HepG2 (cell line): ENCODE data around the gene PSKH1. TPM values are rescaled to one million over a fixed set of nuclear protein-coding genes. Genes with fewer than 3 reads are reported as not detected.

Experiments used
- ATAD3A ChIP-seq: sonication (generic); formaldehyde crosslinking; IDR thresholded peaks from 2 replicates; pipeline ENCODE4 v1.4.0; 2020; ENCODE audit warnings: missing genetic modification reagents
- CBX5 ChIP-seq: sonication (generic); formaldehyde crosslinking; IDR thresholded peaks from 2 replicates; pipeline ENCODE4 v1.4.0; 2020; ENCODE audit warnings: missing genetic modification reagents, borderline replicate concordance
- E2F5 ChIP-seq: sonication (generic); formaldehyde crosslinking; conservative IDR thresholded peaks from 2 replicates; pipeline ENCODE4 v1.4.0; 2020; ENCODE audit warnings: missing genetic modification reagents
- FIP1L1 ChIP-seq: fragments of 200-400 bp; formaldehyde crosslinking; IDR thresholded peaks from 2 replicates; pipeline ENCODE4 v1.6.1; 2018; ENCODE audit warnings: low read depth, mild to moderate bottlenecking, low read length, moderate library complexity, borderline replicate concordance; ENCODE audit not compliant: insufficient read depth
- FLYWCH1 ChIP-seq: sonication (generic); formaldehyde crosslinking; IDR thresholded peaks from 2 replicates; pipeline ENCODE4 v1.8.1; 2023; ENCODE audit warnings: mild to moderate bottlenecking, missing genetic modification reagents
- FOSL2 ChIP-seq: sonication (generic); formaldehyde crosslinking; IDR thresholded peaks from 2 replicates; pipeline ENCODE4 v1.4.0; 2020; ENCODE audit warnings: missing genetic modification reagents
- HMG20B ChIP-seq: conservative IDR thresholded peaks from 2 replicates; pipeline ENCODE4 v1.6.1; 2016; ENCODE audit warnings: missing genetic modification reagents, missing compliant biosample characterization
- KAT7 ChIP-seq: IDR thresholded peaks from 2 replicates; pipeline ENCODE4 v1.6.1; 2018; ENCODE audit warnings: borderline replicate concordance, missing compliant biosample characterization
- LRRFIP1 ChIP-seq: sonication (generic); formaldehyde crosslinking; conservative IDR thresholded peaks from 2 replicates; pipeline ENCODE4 v1.4.0; 2020; ENCODE audit warnings: missing genetic modification reagents
- MTA3 ChIP-seq: sonication (generic); formaldehyde crosslinking; IDR thresholded peaks from 2 replicates; pipeline ENCODE4 v1.4.0; 2020; ENCODE audit warnings: missing genetic modification reagents
- NR0B2 ChIP-seq: sonication (generic); formaldehyde crosslinking; IDR thresholded peaks from 2 replicates; pipeline ENCODE4 v1.4.0; 2020; ENCODE audit warnings: mild to moderate bottlenecking, missing genetic modification reagents
- RBFOX2 ChIP-seq: fragments of 200-400 bp; formaldehyde crosslinking; IDR thresholded peaks from 2 replicates; pipeline ENCODE4 v1.6.1; 2017; ENCODE audit warnings: low read depth, mild to moderate bottlenecking, low read length
- TBP ChIP-seq: sonication (generic); formaldehyde crosslinking; IDR thresholded peaks from 2 replicates; pipeline ENCODE4 v1.5.0; 2020; ENCODE audit warnings: missing genetic modification reagents
- TFE3 ChIP-seq: IDR thresholded peaks from 2 replicates; pipeline ENCODE4 v1.6.1; 2016
- TGIF2 ChIP-seq: IDR thresholded peaks from 2 replicates; pipeline ENCODE4 v1.6.1; 2016; ENCODE audit warnings: control low read depth, missing compliant biosample characterization
- ZBTB20 ChIP-seq: sonication (generic); formaldehyde crosslinking; IDR thresholded peaks from 2 replicates; pipeline ENCODE4 v1.8.1; 2023; ENCODE audit warnings: missing genetic modification reagents, low read depth, mild to moderate bottlenecking, borderline replicate concordance
- ZBTB21 ChIP-seq: sonication (generic); formaldehyde crosslinking; IDR thresholded peaks from 2 replicates; pipeline ENCODE4 v1.4.0; 2020; ENCODE audit warnings: missing genetic modification reagents
- ZMYM3 ChIP-seq: sonication (generic); formaldehyde crosslinking; IDR thresholded peaks from 2 replicates; pipeline ENCODE4 v1.5.1; 2020; ENCODE audit warnings: mild to moderate bottlenecking, missing genetic modification reagents
- ZNF180 ChIP-seq: sonication (generic); formaldehyde crosslinking; IDR thresholded peaks from 2 replicates; pipeline ENCODE4 v1.4.0; 2020; ENCODE audit warnings: low read depth, missing genetic modification reagents, borderline replicate concordance
- ZNF274 ChIP-seq: sonication (generic); formaldehyde crosslinking; IDR thresholded peaks from 2 replicates; pipeline ENCODE4 v1.5.1; 2020; ENCODE audit warnings: mild to moderate bottlenecking, missing genetic modification reagents
- ZNF678 ChIP-seq: sonication (generic); formaldehyde crosslinking; IDR thresholded peaks from 2 replicates; pipeline ENCODE4 v1.4.0; 2020; ENCODE audit warnings: mild to moderate bottlenecking, missing genetic modification reagents
- ZNF780A ChIP-seq: sonication (generic); formaldehyde crosslinking; IDR thresholded peaks from 2 replicates; pipeline ENCODE4 v1.8.0; 2022; ENCODE audit warnings: mild to moderate bottlenecking, missing genetic modification reagents, moderate library complexity
- ZNF891 ChIP-seq: sonication (generic); formaldehyde crosslinking; IDR thresholded peaks from 2 replicates; pipeline ENCODE4 v1.5.0; 2020; ENCODE audit warnings: mild to moderate bottlenecking, missing genetic modification reagents
- polyA plus RNA-seq, 8 experiments: library from polyadenylated mRNA; depleted of rRNA in 3 of 8; stranded (reverse) in 7 of 8; unstranded in 1 of 8; fragments of >200 nt; fragmentation: Illumina TruSeq in 4 of 8; extraction: Trizol in 4 of 8; gene quantifications; 2 replicates each; pipeline versions ENCODE4 v1.2.1 to v1.2.3, GENCODE V29; 2011 to 2016; ENCODE audit warnings: low read depth in 4 of 8, missing spikeins in 1 of 8, mixed read lengths in 1 of 8; ENCODE audit not compliant: insufficient read depth in 1 of 8
- total RNA-seq, 5 experiments: library from RNA; depleted of rRNA; stranded (reverse); fragments of >200 nt; fragmentation: Illumina TruSeq; extraction: Trizol; gene quantifications; 2 replicates each; pipeline ENCODE4 v1.2.3, GENCODE V29; 2016; ENCODE audit warnings: low read depth in 1 of 5
- TF ChIP-seq, protein P1 (sequence below): IDR thresholded peaks from 2 replicates; pipeline ENCODE4 v1.6.1; 2016; ENCODE audit warnings: mild to moderate bottlenecking, missing biosample characterization, missing genetic modification reagents

The PSKH1 gene
- total and polyA plus RNA-seq, 2 of the 13 experiments (the other 11 are each of a cell fraction or from before 2014, with no cell fraction given): 8.4 to 19.1 TPM

- TF ChIP-seq LRRFIP1 (CRISPR knock-in tag): no peak
- 0 out of 2 replicates have a peak, but pooled peaks have one; percentile 5 for TF ChIP-seq KAT7
- TF ChIP-seq MTA3 (CRISPR knock-in tag): 0 out of 2 replicates have a peak, but pooled peaks have one; percentile 14
- TF ChIP-seq FOSL2 (CRISPR knock-in tag): 0 out of 2 replicates have a peak, but pooled peaks have one; percentile 4
- no peak for TF ChIP-seq FIP1L1
- TF ChIP-seq ATAD3A (CRISPR knock-in tag): peak; percentile 24; the same call in 1 of the 2 replicates
- TF ChIP-seq ZNF780A (CRISPR knock-in tag): no peak
- TF ChIP-seq TBP: no peak
- peak; percentile 16; the same call in 1 of the 2 replicates for TF ChIP-seq TFE3 (CRISPR knock-in tag)
- TF ChIP-seq ZNF678: peak; percentile 49; the same call in 1 of the 2 replicates
- TF ChIP-seq E2F5 (CRISPR knock-in tag): no peak
- 0 out of 2 replicates have a peak, but pooled peaks have one; percentile 42 for TF ChIP-seq HMG20B (CRISPR knock-in tag)
- TF ChIP-seq CBX5 (CRISPR knock-in tag): 0 out of 2 replicates have a peak, but pooled peaks have one; percentile 26
- no peak for TF ChIP-seq ZNF180 (CRISPR knock-in tag)
- TF ChIP-seq ZMYM3 (CRISPR knock-in tag): peak; percentile 37; the same call in 1 of the 2 replicates
- TF ChIP-seq ZNF274 (CRISPR knock-in tag): peak; percentile 59; the same call in 1 of the 2 replicates
- TF ChIP-seq RBFOX2: peak; percentile 28; the same call in 1 of the 2 replicates
- peak; percentile 25 for TF ChIP-seq TGIF2 (CRISPR knock-in tag)
- TF ChIP-seq NR0B2 (CRISPR knock-in tag): 0 out of 2 replicates have a peak, but pooled peaks have one; percentile 18
- TF ChIP-seq ZBTB21 (CRISPR knock-in tag): no peak
- 0 out of 2 replicates have a peak, but pooled peaks have one; percentile 17 for TF ChIP-seq FLYWCH1 (CRISPR knock-in tag)
- TF ChIP-seq ZBTB20: peak; percentile 37; the same call in 1 of the 2 replicates
- 0 out of 2 replicates have a peak, but pooled peaks have one; percentile 46 for TF ChIP-seq ZNF891 (CRISPR knock-in tag)
- TF ChIP-seq, protein P1, sequence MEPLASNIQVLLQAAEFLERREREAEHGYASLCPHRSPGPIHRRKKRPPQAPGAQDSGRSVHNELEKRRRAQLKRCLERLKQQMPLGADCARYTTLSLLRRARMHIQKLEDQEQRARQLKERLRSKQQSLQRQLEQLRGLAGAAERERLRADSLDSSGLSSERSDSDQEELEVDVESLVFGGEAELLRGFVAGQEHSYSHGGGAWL: peak; percentile 29; the same call in 1 of the 2 replicates
Measured at GRCh38 chr16:67847064-67847861, 45.8 kb upstream of the PSKH1 start, which contains the start of gene CENPT (continued).
